Stimulated activated naive CD8-positive, alpha-beta T cell treated with anti-CD3 and anti-CD28 coated beads, Interleukin-15, amount 100 ng/mL, for 72 hours (primary cell): ENCODE results near the gene HOXA5.

Experiments
- ATAC-seq: fragments of 150-1000 bp; cut with Tn5 transposase; 2 replicates; pipeline ENCODE4 v1.10.0; 2021; ENCODE audit warnings: mild to moderate bottlenecking, moderate library complexity
- DNase-seq, 2 donors: peaks; one replicate each; pipeline ENCODE4 v3.0.0; 2021 to 2022
- H3K27ac Mint-ChIP-seq, 2 donors: one replicate each; pipeline ENCODE4 v1.8.0; 2022; ENCODE audit warnings: mild to moderate bottlenecking in 2 of 2, mixed read lengths in 2 of 2, moderate library complexity in 2 of 2
- H3K27me3 Mint-ChIP-seq: one replicate; pipeline ENCODE4 v1.8.0; 2022; ENCODE audit warnings: mixed read lengths
- H3K4me1 Mint-ChIP-seq: one replicate; pipeline ENCODE4 v1.8.0; 2022; ENCODE audit warnings: mild to moderate bottlenecking, mixed read lengths
- H3K4me3 Mint-ChIP-seq, 2 donors: one replicate each; pipeline ENCODE4 v1.8.0; 2022; ENCODE audit warnings: mild to moderate bottlenecking in 2 of 2, mixed read lengths in 2 of 2, moderate library complexity in 1 of 2
- H3K9me3 Mint-ChIP-seq, 2 donors: one replicate each; pipeline ENCODE4 v1.8.0; 2022; ENCODE audit warnings: mixed read lengths in 2 of 2

HOXA5 gene

GRCh38 chr7:27167916-27168264 lies 24.4 kb upstream of the HOXA5 start:
- H3K9me3 Mint-ChIP-seq: no peaks in the 10 kb centered on the region
- H3K27me3 Mint-ChIP-seq: peaks cover 100% of the 10 kb centered on the region
- DNase-seq: no peak
- H3K4me1 Mint-ChIP-seq: peaks cover 68% of the 10 kb centered on the region
- no peak overlapping the region for H3K27ac Mint-ChIP-seq
- H3K4me3 Mint-ChIP-seq: no peak overlapping the region
- no peak for ATAC-seq

- no peak for DNase-seq
- peaks cover 59% of the 10 kb centered on the region for H3K4me1 Mint-ChIP-seq
- ATAC-seq: no peak
- H3K4me3 Mint-ChIP-seq: peak overlapping the region; percentile 56 to 62
- peaks cover 100% of the 10 kb centered on the region for H3K27me3 Mint-ChIP-seq
- no peaks in the 10 kb centered on the region for H3K9me3 Mint-ChIP-seq
- peak overlapping the region in 1 of 2 donors; percentile 89 for H3K27ac Mint-ChIP-seq
Measured at GRCh38 chr7:27166531-27167505, 23.3 kb upstream of the HOXA5 start.

- Mint-ChIP-seq H3K27me3 (peaks cover 99% of the 10 kb centered on the region), H3K4me1 (peaks cover 54% of the 10 kb centered on the region), H3K27ac (peak overlapping the region in 1 of 2 donors; percentile 91), H3K9me3 (no peaks in the 10 kb centered on the region), H3K4me3 (peak overlapping the region; percentile 61 to 62)
- ATAC-seq (no peak), DNase-seq (no peak)
Measured at GRCh38 chr7:27165996-27166530, 22.6 kb upstream of the HOXA5 start.

- DNase-seq: no peak
- H3K4me1 Mint-ChIP-seq: peaks cover 59% of the 10 kb centered on the region
- peaks cover 99% of the 10 kb centered on the region for H3K27me3 Mint-ChIP-seq
- peak within 1 kb of the TSS in 1 of 2 donors; percentile 91 for H3K27ac Mint-ChIP-seq
- ATAC-seq: no peak
- H3K4me3 Mint-ChIP-seq: peak within 1 kb of the TSS; percentile 61 to 62
- no peaks in the 10 kb centered on the region for H3K9me3 Mint-ChIP-seq
Measured at GRCh38 chr7:27165089-27165995, 21.9 kb upstream of the HOXA5 start, which contains the start of gene HOXA9. Gene HOXA9 (minus strand): TSS chr7:27165537. CDS start chr7:27165457, 80 bp downstream.

- H3K4me1 Mint-ChIP-seq: peaks cover 64% of the 10 kb centered on the region
- peak overlapping the region in 1 of 2 donors; percentile 72 for H3K27ac Mint-ChIP-seq
- peaks cover 99% of the 10 kb centered on the region for H3K27me3 Mint-ChIP-seq
- DNase-seq: no peak
- H3K9me3 Mint-ChIP-seq: no peaks in the 10 kb centered on the region
- peak overlapping the region; percentile 50 to 56 for H3K4me3 Mint-ChIP-seq
- ATAC-seq: no peak
Measured at GRCh38 chr7:27164367-27165088, 21.0 kb upstream of the HOXA5 start.

- peak overlapping the region in 1 of 2 donors; percentile 72 for H3K27ac Mint-ChIP-seq
- ATAC-seq (no peak), DNase-seq (no peak)
- peaks cover 61% of the 10 kb centered on the region for H3K4me1 Mint-ChIP-seq
- H3K9me3 Mint-ChIP-seq: no peaks in the 10 kb centered on the region
- H3K4me3 Mint-ChIP-seq: peak overlapping the region in 1 of 2 donors; percentile 56
- peaks cover 99% of the 10 kb centered on the region for H3K27me3 Mint-ChIP-seq
Measured at GRCh38 chr7:27164045-27164366, 20.5 kb upstream of the HOXA5 start.

GRCh38 chr7:27163288-27164044 lies 20.0 kb upstream of the HOXA5 start:
- Mint-ChIP-seq H3K9me3 (no peaks in the 10 kb centered on the region), H3K27me3 (peaks cover 99% of the 10 kb centered on the region), H3K4me1 (peaks cover 61% of the 10 kb centered on the region), H3K27ac (no peak overlapping the region), H3K4me3 (no peak overlapping the region)
- ATAC-seq: no peak
- no peak for DNase-seq

GRCh38 chr7:27162561-27163287 lies 19.2 kb upstream of the HOXA5 start:
- no peak overlapping the region for H3K4me3 Mint-ChIP-seq
- H3K9me3 Mint-ChIP-seq: no peaks in the 10 kb centered on the region
- peaks cover 99% of the 10 kb centered on the region for H3K27me3 Mint-ChIP-seq
- no peak for ATAC-seq
- peaks cover 66% of the 10 kb centered on the region for H3K4me1 Mint-ChIP-seq
- H3K27ac Mint-ChIP-seq: no peak overlapping the region
- no peak for DNase-seq

- no peak overlapping the region for H3K4me3 Mint-ChIP-seq
- ATAC-seq (no peak), DNase-seq (no peak)
- peaks cover 66% of the 10 kb centered on the region for H3K4me1 Mint-ChIP-seq
- peaks cover 99% of the 10 kb centered on the region for H3K27me3 Mint-ChIP-seq
- H3K9me3 Mint-ChIP-seq: no peaks in the 10 kb centered on the region
- H3K27ac Mint-ChIP-seq: no peak overlapping the region
Measured at GRCh38 chr7:27161721-27162560, 18.5 kb upstream of the HOXA5 start.

- peaks cover 63% of the 10 kb centered on the region for H3K4me1 Mint-ChIP-seq
- no peak overlapping the region for H3K27ac Mint-ChIP-seq
- peak overlapping the region; percentile 67 to 73 for H3K4me3 Mint-ChIP-seq
- H3K9me3 Mint-ChIP-seq: no peaks in the 10 kb centered on the region
- peaks cover 99% of the 10 kb centered on the region for H3K27me3 Mint-ChIP-seq
- ATAC-seq (no peak), DNase-seq (no peak)
Measured at GRCh38 chr7:27161214-27161720, 17.8 kb upstream of the HOXA5 start.

GRCh38 chr7:27160546-27161213 lies 17.2 kb upstream of the HOXA5 start:
- Mint-ChIP-seq H3K4me3 (peak overlapping the region; percentile 67 to 73), H3K27me3 (peaks cover 99% of the 10 kb centered on the region), H3K9me3 (no peaks in the 10 kb centered on the region), H3K27ac (no peak overlapping the region), H3K4me1 (peaks cover 63% of the 10 kb centered on the region)
- ATAC-seq (peak; percentile 61), DNase-seq (peak; percentile 80 to 85)

GRCh38 chr7:27160145-27160545 lies 16.7 kb upstream of the HOXA5 start:
- DNase-seq (no peak), ATAC-seq (peak; percentile 41)
- peak overlapping the region; percentile 58 to 73 for H3K4me3 Mint-ChIP-seq
- H3K27ac Mint-ChIP-seq: no peak overlapping the region
- no peaks in the 10 kb centered on the region for H3K9me3 Mint-ChIP-seq
- H3K4me1 Mint-ChIP-seq: peaks cover 65% of the 10 kb centered on the region
- peaks cover 99% of the 10 kb centered on the region for H3K27me3 Mint-ChIP-seq
